Measurements from ENCODE around the gene OPCML.

The OPCML gene

DNA sequence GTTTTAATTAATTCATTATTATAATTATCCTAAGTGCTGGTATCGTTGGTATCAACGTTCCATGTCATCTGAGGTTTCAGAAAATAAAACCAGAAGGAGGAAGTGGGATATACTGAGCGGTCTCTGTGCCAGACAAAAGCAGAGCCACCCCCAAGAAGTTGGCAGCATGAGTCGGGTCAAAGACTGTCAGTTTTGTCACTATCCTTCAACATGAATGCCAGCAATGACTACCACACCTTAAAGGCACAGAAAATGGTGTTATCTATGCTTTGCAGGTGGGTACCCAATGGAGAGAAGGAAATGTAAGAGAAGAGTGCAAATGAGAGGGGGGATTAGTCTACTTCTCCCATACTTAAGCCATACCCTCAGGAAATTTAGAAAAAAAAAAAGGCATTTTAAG, 408.5 kb downstream of the OPCML start:
- no peak for DNase-seq
- TF ChIP-seq, protein P1, sequence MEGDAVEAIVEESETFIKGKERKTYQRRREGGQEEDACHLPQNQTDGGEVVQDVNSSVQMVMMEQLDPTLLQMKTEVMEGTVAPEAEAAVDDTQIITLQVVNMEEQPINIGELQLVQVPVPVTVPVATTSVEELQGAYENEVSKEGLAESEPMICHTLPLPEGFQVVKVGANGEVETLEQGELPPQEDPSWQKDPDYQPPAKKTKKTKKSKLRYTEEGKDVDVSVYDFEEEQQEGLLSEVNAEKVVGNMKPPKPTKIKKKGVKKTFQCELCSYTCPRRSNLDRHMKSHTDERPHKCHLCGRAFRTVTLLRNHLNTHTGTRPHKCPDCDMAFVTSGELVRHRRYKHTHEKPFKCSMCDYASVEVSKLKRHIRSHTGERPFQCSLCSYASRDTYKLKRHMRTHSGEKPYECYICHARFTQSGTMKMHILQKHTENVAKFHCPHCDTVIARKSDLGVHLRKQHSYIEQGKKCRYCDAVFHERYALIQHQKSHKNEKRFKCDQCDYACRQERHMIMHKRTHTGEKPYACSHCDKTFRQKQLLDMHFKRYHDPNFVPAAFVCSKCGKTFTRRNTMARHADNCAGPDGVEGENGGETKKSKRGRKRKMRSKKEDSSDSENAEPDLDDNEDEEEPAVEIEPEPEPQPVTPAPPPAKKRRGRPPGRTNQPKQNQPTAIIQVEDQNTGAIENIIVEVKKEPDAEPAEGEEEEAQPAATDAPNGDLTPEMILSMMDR (IDR thresholded peaks at IDR 0.05; ENCODE audit: low read depth, low read length) = no peak
- no peaks in the 10 kb centered on the region for H3K27me3 ChIP-seq (ENCODE audit: insufficient read depth, low read depth, severe bottlenecking)

DNA sequence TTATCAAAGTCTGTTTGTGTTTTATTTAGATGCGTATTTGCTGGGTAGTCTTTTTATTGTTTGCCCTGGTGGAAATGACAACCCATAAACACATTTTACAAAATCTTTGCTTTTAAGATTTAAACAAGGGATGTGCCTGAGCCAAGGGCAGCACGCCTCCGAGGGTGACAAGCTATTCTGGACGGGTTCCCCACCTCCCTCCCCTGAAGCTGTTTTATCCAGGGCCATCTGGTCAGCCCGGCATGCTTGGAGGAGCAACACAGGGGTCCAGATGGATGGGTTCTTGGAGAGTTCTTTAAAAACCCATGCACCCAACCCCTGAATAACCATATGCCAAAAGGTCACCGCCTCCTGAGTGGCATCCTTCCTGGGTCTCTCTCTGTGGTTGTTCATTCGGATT, 408.9 kb downstream of the OPCML start:
- TF ChIP-seq, protein P1 (IDR thresholded peaks at IDR 0.05; ENCODE audit: low read depth, low read length) = no peak
- Histone ChIP-seq H3K4me3 (ENCODE audit: low read depth, low read length) (no peak overlapping the region), H3K9me3 (ENCODE audit: severe bottlenecking) (no peaks in the 10 kb centered on the region), H3K36me3 (no peaks in the 10 kb centered on the region), H3K27me3 (ENCODE audit: insufficient read depth, low read depth, severe bottlenecking) (no peaks in the 10 kb centered on the region), H3K27ac (no peak overlapping the region; the same call in 1 of the 2 replicates)
- DNase-seq = peak; percentile 75

More for the DNA sequence above, 408.5 kb downstream of the OPCML start:
- Histone ChIP-seq H3K9me3 (ENCODE audit: severe bottlenecking) (no peaks in the 10 kb centered on the region), H3K27ac (no peak overlapping the region; the same call in 1 of the 2 replicates), H3K36me3 (no peaks in the 10 kb centered on the region), H3K4me3 (ENCODE audit: low read depth, low read length) (no peak overlapping the region)

DNA sequence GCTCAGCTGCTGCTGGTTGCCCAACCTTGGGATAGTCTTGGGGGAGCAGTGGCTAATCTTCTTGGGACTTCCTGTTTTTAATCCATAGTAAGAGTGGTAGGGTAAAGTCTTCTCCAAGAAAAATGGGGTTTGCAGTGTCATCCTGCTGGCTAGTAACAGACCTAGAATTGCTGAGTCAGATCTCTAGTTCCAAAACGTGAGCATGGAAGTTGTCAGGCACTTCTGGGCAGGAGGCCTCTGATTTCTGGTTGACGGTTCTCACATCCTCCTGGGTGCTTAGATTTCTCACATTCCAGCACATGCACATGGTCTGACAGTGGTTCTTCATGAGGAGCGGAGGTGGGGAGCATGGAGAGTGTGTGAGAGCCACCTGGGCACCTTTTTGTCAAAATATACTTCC, 410.0 kb downstream of the OPCML start:
- no peaks in the 10 kb centered on the region for H3K36me3 ChIP-seq
- no peak for DNase-seq
- no peaks in the 10 kb centered on the region for H3K9me3 ChIP-seq (ENCODE audit: severe bottlenecking)
- H3K27ac ChIP-seq = no peak overlapping the region
- TF ChIP-seq, protein P1 (IDR thresholded peaks at IDR 0.05; ENCODE audit: low read depth, low read length) = no peak
- H3K27me3 ChIP-seq (ENCODE audit: insufficient read depth, low read depth, severe bottlenecking) = no peaks in the 10 kb centered on the region
- no peak overlapping the region for H3K4me3 ChIP-seq (ENCODE audit: low read depth, low read length)

DNA sequence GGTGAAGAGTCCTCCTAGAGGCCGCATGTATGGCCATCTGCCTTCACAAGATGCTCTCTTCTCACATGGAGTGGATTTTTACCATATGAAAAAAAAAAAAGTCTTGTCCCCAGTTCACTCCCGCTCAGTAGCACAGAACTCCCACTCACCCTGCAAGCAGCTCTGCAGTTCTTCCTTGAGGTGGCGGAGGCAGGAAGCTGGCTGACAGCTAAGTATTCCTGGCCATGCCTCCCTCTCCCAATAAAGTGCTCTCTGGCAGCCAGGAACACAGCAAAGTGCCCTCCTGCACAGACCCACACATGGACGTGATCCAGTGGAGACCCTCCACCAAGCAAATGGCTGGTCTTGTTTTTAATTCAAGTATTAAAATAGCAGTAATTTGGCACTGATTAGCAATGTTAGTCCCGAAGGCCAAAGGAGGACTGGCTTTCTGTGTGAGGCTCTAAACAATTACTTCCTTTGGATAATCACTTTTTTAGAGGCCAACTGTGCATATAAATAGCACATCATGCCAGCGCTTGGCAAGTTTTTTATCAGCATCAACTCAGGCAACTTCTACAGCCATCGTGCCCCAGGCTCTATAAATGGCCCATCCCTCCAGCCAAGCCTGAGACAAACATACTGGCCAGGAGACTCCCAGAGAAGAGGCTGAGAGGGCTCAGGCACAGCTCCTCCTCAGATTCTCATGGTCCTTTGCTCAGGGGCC, 413.6 kb downstream of the OPCML start:
- DNase-seq = no peak
- H3K36me3 ChIP-seq = no peaks in the 10 kb centered on the region
- TF ChIP-seq, protein P1 (IDR thresholded peaks at IDR 0.05; ENCODE audit: low read depth, low read length) = no peak

DNA sequence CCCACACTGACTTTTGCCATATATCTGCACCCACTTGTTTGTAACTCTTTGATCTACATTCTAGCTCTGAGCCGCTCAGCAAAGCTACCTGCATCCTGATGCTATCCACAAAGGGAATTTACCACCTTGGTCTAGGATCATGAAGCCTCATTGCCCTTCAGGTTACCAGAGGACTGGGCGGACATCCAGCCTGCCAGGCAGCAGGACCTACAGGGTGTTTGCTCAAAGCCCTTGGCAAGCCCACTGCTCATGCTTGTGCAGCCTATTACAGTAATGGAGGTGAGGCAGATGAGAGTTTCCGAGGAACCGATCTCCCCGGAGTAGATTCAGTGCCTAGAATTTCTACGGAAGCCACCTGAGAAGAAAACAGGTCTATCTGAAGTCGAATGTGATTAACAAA, 417.2 kb downstream of the OPCML start:
- DNase-seq = no peak
- Histone ChIP-seq H3K4me3 (ENCODE audit: low read depth, low read length) (no peak overlapping the region), H3K36me3 (no peaks in the 10 kb centered on the region), H3K9me3 (ENCODE audit: severe bottlenecking) (no peaks in the 10 kb centered on the region), H3K27ac (no peak overlapping the region), H3K27me3 (ENCODE audit: insufficient read depth, low read depth, severe bottlenecking) (no peaks in the 10 kb centered on the region)
- TF ChIP-seq, protein P1 (IDR thresholded peaks at IDR 0.05; ENCODE audit: low read depth, low read length) = no peak

More for the DNA sequence above, 413.6 kb downstream of the OPCML start:
- no peak overlapping the region for H3K4me3 ChIP-seq (ENCODE audit: low read depth, low read length)
- no peak overlapping the region for H3K27ac ChIP-seq
- H3K9me3 ChIP-seq (ENCODE audit: severe bottlenecking) = no peaks in the 10 kb centered on the region
- H3K27me3 ChIP-seq (ENCODE audit: insufficient read depth, low read depth, severe bottlenecking) = no peaks in the 10 kb centered on the region

DNA sequence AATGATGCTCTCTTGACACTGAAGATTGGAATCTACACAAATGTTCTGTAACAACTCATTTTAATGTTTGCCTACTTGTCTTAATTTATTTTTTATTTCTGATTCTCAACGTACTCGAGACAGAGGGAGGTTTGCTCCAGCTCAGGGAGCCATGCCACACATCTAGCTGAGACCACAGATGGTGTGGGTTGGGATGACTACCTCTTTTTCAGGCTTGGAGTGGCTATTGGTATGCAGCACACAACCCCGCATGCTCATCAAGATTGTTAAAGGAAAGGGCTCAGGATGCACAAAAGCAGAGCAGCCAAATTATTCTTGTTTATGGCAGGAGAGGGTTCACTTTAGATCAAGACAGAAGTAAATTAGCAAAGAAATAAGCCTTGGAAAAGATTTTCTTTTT, 424.5 kb downstream of the OPCML start:
- DNase-seq = no peak
- Histone ChIP-seq H3K27me3 (ENCODE audit: insufficient read depth, low read depth, severe bottlenecking) (no peaks in the 10 kb centered on the region), H3K36me3 (no peaks in the 10 kb centered on the region), H3K27ac (no peak overlapping the region), H3K9me3 (ENCODE audit: severe bottlenecking) (no peaks in the 10 kb centered on the region), H3K4me3 (ENCODE audit: low read depth, low read length) (no peak overlapping the region)
- TF ChIP-seq, protein P1 (IDR thresholded peaks at IDR 0.05; ENCODE audit: low read depth, low read length) = no peak

Measured in WERI-Rb-1 (cell line).